Measurements from ENCODE around the gene PI4KB.
"Not testable (repeated sequence)": the region's sequence is repeated elsewhere in the genome, so short reads cannot be mapped to it uniquely, and the experiment has no call there.

DNA sequence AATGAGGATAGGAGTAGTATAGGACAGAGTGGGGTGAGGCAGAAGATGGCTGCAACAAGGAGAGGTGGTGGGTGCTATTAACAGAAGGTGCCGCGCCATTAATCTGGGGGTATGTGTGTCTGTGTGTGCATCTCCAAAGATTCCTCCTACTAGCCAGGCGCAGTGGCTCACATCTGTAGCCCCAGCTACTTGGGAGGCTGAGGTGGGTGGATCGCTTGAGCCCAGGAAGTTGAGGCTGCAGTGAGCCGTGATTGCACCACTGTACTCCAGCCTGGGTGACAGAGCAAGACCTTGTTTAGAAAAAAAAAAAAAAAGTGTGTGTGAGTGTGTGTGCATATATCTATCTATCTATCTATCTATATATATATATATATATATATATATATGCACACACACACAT is 51.9 kb downstream of the PI4KB start:
- TF ChIP-seq CTCF (conservative IDR thresholded peaks at IDR 0.05; ENCODE audit: low read length); EZH2phosphoT487 (IDR thresholded peaks at IDR 0.05; ENCODE audit: borderline replicate concordance, low read depth, low read length): not testable (repeated sequence)
